Measurements from ENCODE around the gene SGCE.

Gene SGCE

DNA sequence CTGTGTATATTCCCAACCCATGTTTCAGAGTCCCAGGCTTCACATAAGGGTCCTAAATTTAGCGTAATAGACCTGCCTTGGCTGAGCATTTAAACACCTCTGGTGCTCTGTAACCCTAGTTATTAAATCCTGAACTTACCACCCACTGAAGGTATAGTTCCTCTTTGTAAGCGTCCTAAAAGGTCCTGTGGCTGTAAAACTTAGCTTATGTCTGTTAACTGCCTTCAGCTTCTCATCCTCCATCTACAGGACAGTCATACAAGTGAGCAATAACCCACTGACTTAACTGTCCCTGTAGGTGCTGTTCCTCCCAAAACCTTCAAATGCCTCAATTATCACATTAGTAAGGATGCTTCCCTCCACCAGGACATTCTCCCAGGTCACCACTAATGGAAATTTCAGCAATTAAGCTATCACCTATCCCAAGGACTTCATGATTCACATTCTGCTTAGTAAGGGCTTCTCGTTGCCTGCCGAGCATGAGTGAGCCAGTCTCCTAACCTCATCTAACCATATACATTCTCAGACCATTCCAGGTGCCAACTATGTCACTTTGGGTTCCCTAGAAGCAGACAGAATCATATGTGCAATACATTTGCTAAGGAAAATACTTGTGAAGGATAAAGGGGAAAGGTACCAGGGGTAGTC lies 90.6 kb downstream of the SGCE start:
- no peak for DNase-seq (ENCODE audit: low spot score)

DNA sequence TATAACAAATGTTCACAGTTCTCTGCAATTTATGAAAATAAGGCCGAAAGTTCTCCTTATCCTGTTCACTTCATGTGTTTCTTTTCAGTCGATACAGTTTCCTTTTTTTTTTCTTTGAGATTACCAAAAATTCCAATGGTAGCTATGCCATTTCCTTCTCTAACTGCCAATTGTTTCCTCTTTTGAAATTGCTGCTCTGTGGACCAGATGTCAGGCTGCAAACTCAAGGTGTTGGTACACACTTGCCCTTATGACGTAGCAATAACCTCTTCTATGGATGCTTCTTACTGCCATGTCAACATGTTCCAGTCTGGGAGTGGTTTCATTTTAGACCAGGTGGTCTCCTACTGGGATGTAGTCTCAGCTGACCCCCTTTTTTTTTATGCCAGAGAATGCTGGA lies 93.4 kb downstream of the SGCE start:
- peak; percentile 2 for DNase-seq (ENCODE audit: low spot score)

DNA sequence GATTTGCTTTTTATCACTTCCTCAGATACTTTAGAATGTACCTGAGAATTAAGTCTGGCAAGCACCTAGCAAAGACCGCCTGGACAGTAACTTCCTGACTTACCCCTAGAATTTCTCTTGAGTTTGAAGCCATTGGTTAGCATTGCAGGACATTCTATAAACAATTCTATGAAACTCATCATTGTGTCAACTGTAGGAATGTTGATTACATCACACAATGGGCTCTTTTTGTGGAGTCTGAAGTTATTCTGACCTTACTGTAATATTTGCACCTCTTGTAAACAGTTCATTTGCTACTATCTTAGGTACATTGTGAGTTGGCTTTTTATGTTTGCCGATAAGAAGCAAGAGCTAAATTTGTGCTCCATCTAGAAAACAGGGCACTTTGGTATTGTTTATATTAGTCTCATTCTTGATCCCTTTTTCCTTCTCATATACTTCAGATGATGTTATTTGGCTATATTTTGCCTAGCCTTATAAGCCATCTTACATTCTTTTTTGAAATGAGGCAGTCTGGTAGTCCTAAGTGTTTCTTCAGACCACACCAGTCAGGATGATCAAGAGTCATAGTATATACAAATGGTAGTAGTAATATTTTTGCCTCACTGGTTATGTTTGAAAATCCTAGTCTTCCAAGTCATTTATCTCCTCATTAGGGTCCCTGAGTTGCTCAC lies 94.0 kb downstream of the SGCE start:
- DNase-seq (ENCODE audit: low spot score): peak; percentile 8

DNA sequence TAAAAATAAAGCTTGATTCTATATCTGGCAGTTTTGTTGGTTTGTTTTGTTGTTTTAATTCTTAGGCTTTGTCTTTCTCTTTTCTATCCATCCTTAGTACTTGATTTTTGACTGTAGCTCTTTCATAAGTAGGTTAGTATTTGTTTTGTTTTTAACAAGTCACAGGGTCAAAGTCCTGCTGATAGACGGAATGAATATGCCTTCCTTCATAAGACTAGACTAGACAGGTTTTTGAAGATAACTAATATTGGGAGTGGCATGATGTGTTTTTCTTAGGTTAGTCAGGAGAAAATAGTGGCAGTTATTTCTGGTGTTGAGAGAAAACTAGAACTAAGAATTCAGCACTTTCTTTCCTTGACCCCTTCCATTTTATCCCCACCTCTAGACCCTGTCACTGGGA lies 96.0 kb downstream of the SGCE start:
- DNase-seq (ENCODE audit: low spot score): no peak

DNA sequence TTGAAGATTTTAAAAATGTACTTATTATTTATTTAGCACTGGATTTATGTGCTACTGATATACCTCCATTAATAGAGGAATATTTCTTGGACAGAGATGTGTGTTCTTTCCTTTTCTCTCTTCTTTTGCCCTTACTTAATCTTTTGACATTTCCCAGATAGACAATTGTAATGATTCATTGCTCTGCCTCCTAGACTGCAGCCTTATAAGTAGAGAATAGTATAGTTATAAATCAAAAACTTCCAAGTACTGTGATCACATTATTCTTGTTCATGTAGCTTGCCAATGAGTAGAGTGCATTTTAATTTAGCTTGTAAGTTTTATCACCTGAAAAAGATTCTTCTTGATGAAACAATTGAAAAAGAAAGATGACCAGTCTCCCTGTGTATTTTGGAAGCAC lies 98.7 kb downstream of the SGCE start:
- no peak for DNase-seq (ENCODE audit: low spot score)

DNA sequence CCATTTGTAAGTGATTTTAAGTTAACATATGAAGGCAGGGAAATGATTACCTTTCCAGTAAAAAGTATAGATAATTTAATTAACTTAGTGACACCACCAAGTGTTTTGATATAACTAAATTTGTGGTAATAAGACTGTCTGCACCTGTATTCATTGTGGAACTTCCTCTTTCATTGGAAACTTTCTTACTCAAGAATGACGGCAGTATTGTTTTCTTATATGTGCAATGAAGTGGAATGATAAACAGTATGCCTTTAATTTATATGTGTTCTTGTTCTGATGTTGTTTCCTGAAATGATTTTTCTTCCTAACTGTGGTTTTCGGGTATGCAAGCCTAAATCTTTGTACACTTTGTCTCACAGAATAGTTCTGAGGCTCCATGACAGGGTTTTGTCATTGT lies 99.9 kb downstream of the SGCE start:
- no peak for DNase-seq (ENCODE audit: low spot score)

DNA sequence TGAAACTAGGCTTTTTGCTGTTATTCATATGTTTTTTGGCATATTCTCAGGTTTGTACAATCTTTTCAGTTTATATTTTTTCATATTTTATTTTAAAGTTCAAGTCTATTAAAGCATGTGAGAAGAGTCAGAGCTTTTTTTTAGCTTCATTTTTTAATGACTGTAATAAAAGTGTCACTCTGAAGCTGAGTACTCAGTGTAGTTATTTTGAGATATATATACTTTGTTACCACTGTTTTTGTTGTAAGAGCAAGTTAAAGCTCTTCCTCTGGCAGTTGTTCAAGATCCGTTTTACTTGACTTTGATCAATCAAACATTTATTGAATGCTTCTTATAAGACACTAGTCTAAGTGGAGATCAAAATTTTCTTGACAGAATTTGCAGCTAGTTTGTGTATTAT lies 108.8 kb downstream of the SGCE start:
- DNase-seq (ENCODE audit: low spot score): no peak

DNA sequence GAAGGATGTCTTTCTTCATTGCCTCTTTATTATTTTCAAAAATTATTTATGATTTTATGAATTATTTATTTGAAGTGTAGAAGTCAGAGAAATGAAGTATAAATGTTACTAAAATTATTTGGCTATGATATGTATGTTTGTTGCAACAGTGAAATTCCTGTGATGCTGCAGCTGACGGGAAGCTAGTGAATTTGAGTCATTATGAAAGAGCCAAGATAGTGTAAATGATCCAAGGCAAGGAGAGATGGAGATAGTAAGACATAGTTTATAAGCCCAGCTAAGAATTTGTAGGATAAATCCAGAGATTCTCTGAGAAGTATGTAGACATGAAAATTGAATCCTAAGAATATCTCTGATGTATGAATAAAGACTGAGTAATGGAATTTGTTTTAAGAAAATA lies 115.5 kb downstream of the SGCE start:
- peak; percentile 16 for DNase-seq (ENCODE audit: low spot score)

Measured in GM03348 (cell line).